Upper lobe of left lung (tissue), 6 donors: ENCODE results near the gene CIT. TPM values are rescaled to one million over a fixed set of nuclear protein-coding genes. Genes with fewer than 3 reads are reported as not detected.
A peak's percentile ranks its signal among the peaks of the same experiment; 100 is the strongest.

Source experiments
- ATAC-seq, 2 donors: fragments of 200-7000 bp; cut with Tn5 transposase; one replicate each; pipeline ENCODE4 v1.9.1; 2022; ENCODE audit warnings: mild to moderate bottlenecking in 2 of 2, moderate library complexity in 2 of 2; ENCODE audit not compliant: low FRiP score in 2 of 2
- DNase-seq, 2 donors: peaks; one replicate each; pipeline ENCODE4 v3.0.0-alpha.2; 2019 to 2020
- H3K27ac ChIP-seq, 4 donors: fragments of 200-600 bp; sonication (generic); one replicate each; pipeline ENCODE4 v1.5.1; 2016 to 2019
- H3K27me3 ChIP-seq, 4 donors: fragments of 200-600 bp; sonication (generic); one replicate each; pipeline ENCODE4 v1.5.1; 2017 to 2019
- H3K36me3 ChIP-seq, 4 donors: fragments of 200-600 bp; sonication (generic); one replicate each; pipeline ENCODE4 v1.5.1; 2016 to 2019
- H3K4me1 ChIP-seq, 4 donors: fragments of 200-600 bp; sonication (generic); one replicate each; pipeline ENCODE4 v1.5.1; 2018 to 2019
- H3K4me3 ChIP-seq, 4 donors: fragments of 200-600 bp; sonication (generic); one replicate each; pipeline ENCODE4 v1.5.1; 2017 to 2019; ENCODE audit warnings: mild to moderate bottlenecking in 2 of 4, moderate library complexity in 1 of 4
- H3K9me3 ChIP-seq, 4 donors: fragments of 200-600 bp; sonication (generic); one replicate each; pipeline ENCODE4 v1.5.1; 2018 to 2019
- EP300 ChIP-seq, 4 donors: sonication (generic); formaldehyde crosslinking; IDR thresholded peaks; one replicate each; pipeline ENCODE4 v1.5.1; 2017; ENCODE audit warnings: antibody characterized with exemption in 4 of 4, control low read depth in 2 of 4
- POLR2A ChIP-seq, 4 donors: fragments of 450-650 bp; IDR thresholded peaks; one replicate each; pipeline ENCODE4 v1.5.1; 2016 to 2017; ENCODE audit warnings: antibody characterized with exemption in 4 of 4, mild to moderate bottlenecking in 2 of 4
- POLR2AphosphoS5 ChIP-seq, 2 donors: sonication (generic); formaldehyde crosslinking; IDR thresholded peaks; one replicate each; pipeline ENCODE4 v1.5.1; 2017; ENCODE audit warnings: antibody characterized with exemption in 2 of 2
- WGBS, 2 donors: methylation state at CpG; one replicate each; pipeline ENCODE4 v1.1.5; 2017 to 2018; 5-methylcytosine and 5-hydroxymethylcytosine counted together
- total RNA-seq, 6 donors: library from RNA; depleted of rRNA in 4 of 6; stranded (reverse); fragments of >200 nt in 4 of 6; gene quantifications; one replicate each; pipeline versions ENCODE4 v1.1.0 to v1.2.1, GENCODE V29; 2016 to 2021
- TF ChIP-seq, protein P1 (sequence below), 6 experiments: fragments of 450-650 bp in 4 of 6; fragments of 200-600 bp in 2 of 6; sonication (generic) in 2 of 6; IDR thresholded peaks; one replicate each; pipeline ENCODE4 v1.5.1; 2016 to 2019; ENCODE audit warnings: antibody characterized with exemption in 6 of 6
- donor health status: DM: no; HTN: no; CAD: no; lungs with moderate emphysema.
- donor health status: DM: no; HTN: yes; CAD: no; lungs with severe emphysema.

The CIT gene
- total RNA-seq, 6 donors from 2014 or later, result 7.8 to 185 (median 73.6) TPM

DNA sequence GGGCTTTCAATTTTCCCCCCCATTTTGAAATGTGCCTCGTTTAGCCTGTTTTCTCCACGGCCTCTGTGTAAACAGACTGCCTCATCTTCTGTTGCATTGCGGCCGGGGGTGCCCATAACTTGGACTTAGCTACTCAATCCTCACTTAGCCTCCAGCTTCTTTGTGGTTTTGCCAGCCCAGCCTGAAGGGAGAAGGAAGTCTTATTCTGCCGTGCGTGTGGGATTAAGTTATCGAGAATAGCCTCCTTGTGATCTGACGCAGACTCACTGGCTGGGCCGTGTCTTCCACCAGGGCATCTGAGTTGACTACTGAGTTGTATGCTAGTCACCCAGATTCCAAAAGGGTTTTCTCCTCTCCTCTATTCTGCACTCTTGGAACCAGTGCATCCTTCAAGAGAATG lies 201.1 kb downstream of the CIT start:
- ATAC-seq (no peak), DNase-seq (no peak)
- H3K36me3 ChIP-seq, result peaks cover 55 to 97% (median 77%) of the 10 kb centered on the region in 4 donors
- H3K4me3 ChIP-seq, result no peak overlapping the region
- no peaks in the 10 kb centered on the region for H3K27me3 ChIP-seq
- TF ChIP-seq, protein P1, sequence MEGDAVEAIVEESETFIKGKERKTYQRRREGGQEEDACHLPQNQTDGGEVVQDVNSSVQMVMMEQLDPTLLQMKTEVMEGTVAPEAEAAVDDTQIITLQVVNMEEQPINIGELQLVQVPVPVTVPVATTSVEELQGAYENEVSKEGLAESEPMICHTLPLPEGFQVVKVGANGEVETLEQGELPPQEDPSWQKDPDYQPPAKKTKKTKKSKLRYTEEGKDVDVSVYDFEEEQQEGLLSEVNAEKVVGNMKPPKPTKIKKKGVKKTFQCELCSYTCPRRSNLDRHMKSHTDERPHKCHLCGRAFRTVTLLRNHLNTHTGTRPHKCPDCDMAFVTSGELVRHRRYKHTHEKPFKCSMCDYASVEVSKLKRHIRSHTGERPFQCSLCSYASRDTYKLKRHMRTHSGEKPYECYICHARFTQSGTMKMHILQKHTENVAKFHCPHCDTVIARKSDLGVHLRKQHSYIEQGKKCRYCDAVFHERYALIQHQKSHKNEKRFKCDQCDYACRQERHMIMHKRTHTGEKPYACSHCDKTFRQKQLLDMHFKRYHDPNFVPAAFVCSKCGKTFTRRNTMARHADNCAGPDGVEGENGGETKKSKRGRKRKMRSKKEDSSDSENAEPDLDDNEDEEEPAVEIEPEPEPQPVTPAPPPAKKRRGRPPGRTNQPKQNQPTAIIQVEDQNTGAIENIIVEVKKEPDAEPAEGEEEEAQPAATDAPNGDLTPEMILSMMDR (IDR thresholded peaks at IDR 0.05), result no peak
- TF ChIP-seq POLR2AphosphoS5 (IDR thresholded peaks at IDR 0.05) (no peak), EP300 (IDR thresholded peaks at IDR 0.05) (no peak), POLR2A (IDR thresholded peaks at IDR 0.05) (no peak)
- no peaks in the 10 kb centered on the region for H3K9me3 ChIP-seq
- H3K4me1 ChIP-seq, result peaks cover 38 to 59% (median 48%) of the 10 kb centered on the region in 4 donors
- H3K27ac ChIP-seq, result peak overlapping the region in 3 of 4 donors; percentile 4 to 43 (median 30)
- 82 to 86% methylated on average over 9 of the region's 9 CpGs for WGBS, 2 donors

DNA sequence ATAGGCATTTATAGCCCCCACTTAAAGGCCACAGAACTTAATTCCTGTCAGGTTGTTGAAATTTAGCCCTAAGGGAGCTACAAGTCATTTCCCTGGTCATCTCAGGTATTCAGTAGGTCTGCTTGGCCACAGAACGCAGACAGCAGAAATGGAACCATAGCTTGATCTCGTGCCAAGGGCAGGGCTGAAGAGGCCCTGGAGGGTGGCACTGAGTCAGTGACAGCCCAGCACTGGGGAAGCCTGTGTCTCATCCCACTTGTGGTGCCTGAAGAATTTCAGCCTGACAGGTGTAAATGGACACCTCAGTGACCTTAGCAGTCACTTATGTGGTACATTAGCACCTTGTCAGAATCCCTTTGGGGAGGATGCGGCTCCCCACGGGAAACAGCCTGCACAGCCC lies 202.6 kb downstream of the CIT start:
- peak overlapping the region in 3 of 4 donors; percentile 5 to 99 (median 52) for H3K27ac ChIP-seq
- ATAC-seq (no peak), DNase-seq (no peak)
- peaks cover 48 to 70% (median 61%) of the 10 kb centered on the region in 4 donors for H3K4me1 ChIP-seq
- no peak for TF ChIP-seq POLR2AphosphoS5 (IDR thresholded peaks at IDR 0.05)
- TF ChIP-seq, protein P1 (IDR thresholded peaks at IDR 0.05), result no peak
- no peak for TF ChIP-seq EP300 (IDR thresholded peaks at IDR 0.05)
- no peak for TF ChIP-seq POLR2A (IDR thresholded peaks at IDR 0.05)
- H3K9me3 ChIP-seq, result no peaks in the 10 kb centered on the region
- H3K27me3 ChIP-seq, result no peaks in the 10 kb centered on the region
- peaks cover 40 to 87% (median 63%) of the 10 kb centered on the region in 4 donors for H3K36me3 ChIP-seq
- no peak overlapping the region for H3K4me3 ChIP-seq
- WGBS, 2 donors, result 84 to 97% methylated on average over 4 of the region's 4 CpGs

DNA sequence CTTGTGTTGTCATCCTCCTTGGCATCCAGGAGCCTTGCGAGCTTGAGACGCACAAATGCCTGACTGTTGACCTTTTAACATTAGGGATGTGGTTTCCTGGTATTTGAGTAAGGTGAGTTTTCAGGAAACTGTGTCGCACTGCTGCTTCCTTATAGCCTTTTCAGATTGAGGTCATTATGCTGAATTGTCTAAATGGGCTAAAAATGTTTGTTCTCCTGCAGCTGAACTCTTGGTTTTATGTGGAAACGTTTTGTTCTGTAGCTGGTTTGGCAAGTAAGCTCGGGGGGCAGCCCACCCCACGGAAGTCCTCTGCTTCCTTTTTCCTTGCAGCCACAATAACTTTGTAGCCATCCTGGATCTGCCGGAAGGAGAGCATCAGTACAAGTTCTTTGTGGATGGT lies 203.5 kb downstream of the CIT start:
- Histone ChIP-seq H3K4me1 (peaks cover 49 to 70% (median 61%) of the 10 kb centered on the region in 4 donors), H3K9me3 (no peaks in the 10 kb centered on the region), H3K27ac (peak overlapping the region; percentile 52 to 99 (median 64)), H3K27me3 (no peaks in the 10 kb centered on the region), H3K36me3 (peaks cover 37 to 78% (median 54%) of the 10 kb centered on the region in 4 donors), H3K4me3 (no peak overlapping the region)
- ATAC-seq (no peak), DNase-seq (peak in 1 of 2 donors; percentile 51)
- TF ChIP-seq EP300 (IDR thresholded peaks at IDR 0.05), result peak; percentile 49 to 85 (median 78)
- no peak for TF ChIP-seq POLR2A (IDR thresholded peaks at IDR 0.05)
- TF ChIP-seq, protein P1 (IDR thresholded peaks at IDR 0.05), result no peak
- peak in 1 of 2 donors; percentile 84 for TF ChIP-seq POLR2AphosphoS5 (IDR thresholded peaks at IDR 0.05)
- 31 to 33% methylated on average over 7 of the region's 7 CpGs for WGBS, 2 donors

DNA sequence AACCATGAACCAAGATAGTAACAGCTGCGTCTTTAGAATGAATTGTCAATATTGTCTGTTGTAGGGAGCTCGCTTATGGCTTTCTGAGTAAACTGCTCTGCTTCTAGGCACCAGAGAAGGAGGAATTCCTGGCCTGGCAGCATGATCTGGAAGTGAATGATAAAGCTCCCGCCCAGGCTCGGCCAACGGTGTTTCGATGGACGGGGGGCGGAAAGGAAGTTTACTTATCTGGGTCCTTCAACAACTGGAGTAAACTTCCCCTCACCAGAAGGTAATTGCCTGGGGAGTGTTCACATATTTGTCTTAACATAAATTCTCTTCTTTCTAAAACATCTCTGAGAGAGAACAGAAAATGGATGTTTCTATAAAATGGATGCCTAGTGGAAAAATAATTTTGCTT lies 204.9 kb downstream of the CIT start:
- Histone ChIP-seq H3K4me3 (no peak overlapping the region), H3K9me3 (no peaks in the 10 kb centered on the region), H3K27ac (peak overlapping the region in 3 of 4 donors; percentile 73 to 99 (median 93)), H3K4me1 (peaks cover 53 to 71% (median 64%) of the 10 kb centered on the region in 4 donors), H3K27me3 (no peaks in the 10 kb centered on the region), H3K36me3 (peaks cover 34 to 64% (median 41%) of the 10 kb centered on the region in 4 donors)
- TF ChIP-seq, protein P1 (IDR thresholded peaks at IDR 0.05), result no peak
- TF ChIP-seq POLR2A (IDR thresholded peaks at IDR 0.05) (no peak), POLR2AphosphoS5 (IDR thresholded peaks at IDR 0.05) (no peak), EP300 (IDR thresholded peaks at IDR 0.05) (no peak)
- ATAC-seq, result no peak
- no peak for DNase-seq
- 61 to 68% methylated on average over 8 of the region's 8 CpGs for WGBS, 2 donors

DNA sequence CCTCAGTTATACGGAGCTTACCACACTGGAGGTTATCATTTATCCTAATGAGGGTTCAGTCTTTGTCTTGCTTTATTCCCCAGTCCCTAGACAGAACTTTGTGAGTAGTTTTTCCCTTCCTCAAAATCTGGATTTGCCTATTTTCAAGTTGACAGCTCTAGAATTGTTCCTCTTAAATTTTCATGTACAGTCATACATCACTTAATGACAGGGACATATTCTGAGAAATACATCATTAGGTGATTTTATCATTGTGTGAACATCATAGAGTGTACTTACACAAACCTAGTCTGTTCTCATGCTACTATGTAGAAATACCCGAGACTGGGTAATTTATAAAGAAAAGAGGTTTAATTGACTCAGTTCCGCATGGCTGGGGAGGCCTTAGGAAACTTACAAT lies 206.1 kb downstream of the CIT start:
- no peaks in the 10 kb centered on the region for H3K9me3 ChIP-seq
- no peak for TF ChIP-seq EP300 (IDR thresholded peaks at IDR 0.05)
- no peak for TF ChIP-seq POLR2AphosphoS5 (IDR thresholded peaks at IDR 0.05)
- TF ChIP-seq POLR2A (IDR thresholded peaks at IDR 0.05), result no peak
- TF ChIP-seq, protein P1 (IDR thresholded peaks at IDR 0.05), result no peak
- peaks cover 62 to 82% (median 72%) of the 10 kb centered on the region in 4 donors for H3K4me1 ChIP-seq
- peak overlapping the region; percentile 73 to 99 (median 92) for H3K27ac ChIP-seq
- peaks cover 23 to 52% (median 30%) of the 10 kb centered on the region in 4 donors for H3K36me3 ChIP-seq
- ATAC-seq (no peak), DNase-seq (no peak)
- peak overlapping the region in 1 of 4 donors; percentile 12 for H3K4me3 ChIP-seq
- H3K27me3 ChIP-seq, result no peaks in the 10 kb centered on the region
- WGBS, 2 donors, result 67 to 74% methylated on average over 3 of the region's 3 CpGs
